Right lobe of liver (tissue), 6 donors: ENCODE results near the gene TNFRSF1B. TPM values are rescaled to one million over a fixed set of nuclear protein-coding genes. Genes with fewer than 3 reads are reported as not detected.

Experiments used
- ATAC-seq, 4 donors: fragments of 200-7000 bp; cut with Tn5 transposase; one replicate each; pipeline ENCODE4 v1.9.1; 2020; ENCODE audit warnings: mild to moderate bottlenecking in 4 of 4, moderate library complexity in 4 of 4
- DNase-seq, 3 donors: peaks; one replicate each; pipeline ENCODE4 v3.0.0-alpha.2; 2020
- H3K27ac ChIP-seq, 3 donors: fragments of 200-600 bp; one replicate each; pipeline ENCODE4 v1.8.0; 2022
- H3K27me3 ChIP-seq, 2 donors: fragments of 200-600 bp; one replicate each; pipeline ENCODE4 v1.8.0; 2022
- H3K36me3 ChIP-seq, 4 donors: fragments of 200-600 bp; sonication (generic) in 1 of 4; one replicate each; pipeline versions ENCODE4 v1.5.1 to v1.8.0; 2017 to 2022; ENCODE audit warnings: control low read depth in 1 of 4
- H3K4me1 ChIP-seq, 4 donors: fragments of 200-600 bp; sonication (generic) in 1 of 4; one replicate each; pipeline versions ENCODE4 v1.5.1 to v1.8.0; 2017 to 2022; ENCODE audit warnings: control low read depth in 1 of 4
- H3K4me3 ChIP-seq, 3 donors: fragments of 200-600 bp; one replicate each; pipeline ENCODE4 v1.8.0; 2022
- H3K9me3 ChIP-seq, 4 donors: fragments of 200-600 bp; sonication (generic) in 1 of 4; one replicate each; pipeline versions ENCODE4 v1.5.1 to v1.8.0; 2017 to 2022; ENCODE audit warnings: control low read depth in 1 of 4
- CTCF ChIP-seq, 4 donors: fragments of 200-600 bp in 3 of 4; fragments of 450-650 bp in 1 of 4; IDR thresholded peaks; one replicate each; pipeline versions ENCODE4 v1.5.1 to v1.8.0; 2016 to 2022; ENCODE audit warnings: antibody characterized with exemption in 4 of 4, mild to moderate bottlenecking in 2 of 4
- POLR2A ChIP-seq: fragments of 450-650 bp; IDR thresholded peaks from one replicate; pipeline ENCODE4 v1.6.1; 2017; ENCODE audit warnings: antibody characterized with exemption, mild to moderate bottlenecking
- WGBS: methylation state at CpG from one replicate; pipeline ENCODE4 v1.1.6; 2018; ENCODE audit warnings: low coverage, low lambda C conversion rate; ENCODE audit not compliant: insufficient coverage; ENCODE audit errors: missing lambda C conversion rate; 5-methylcytosine and 5-hydroxymethylcytosine counted together
- intact Hi-C, 2 donors: fragments of 100-400 bp; cut with DNase I; formaldehyde crosslinking; loops; one replicate each; pipeline versions ENCODE4 v1.11.2 to v1.14.1; 2022
- total RNA-seq, 6 experiments: library from RNA; depleted of rRNA in 2 of 6; stranded (reverse); fragments of >200 nt in 2 of 6; fragmentation: NEBNext Ultra II Directional in 3 of 6; extraction: Animal tissue kit (Norgen Biotek cat#: 25700) in 3 of 6; gene quantifications; one replicate each; pipeline versions ENCODE4 v1.1.0 to v1.2.4, GENCODE V29; 2016 to 2023
- donor health status: DM: no; HTN: yes; CAD: no.
- donor health status: DM: no; HTN: no; CAD: no.
- donor health status: DM: no; HTN: no; CAD: no.
- donor health status: DM: no; HTN: yes; CAD: no.
- donor health status: DM: no; HTN: yes; CAD: no.

TNFRSF1B gene
- total RNA-seq, 6 experiments from 2014 or later = 12.9 to 56.9 (median 26.5) TPM

- no peaks in the 10 kb centered on the region for H3K36me3 ChIP-seq
- DNase-seq (peak in 1 of 3 donors; percentile 41), ATAC-seq (peak in 3 of 4 donors; percentile 4 to 9 (median 5))
- peak overlapping the region; percentile 96 to 99 (median 98) for H3K27ac ChIP-seq
- TF ChIP-seq POLR2A (no peak), CTCF (IDR thresholded peaks at IDR 0.05) (no peak)
- 38% methylated on average over 6 of the region's 17 CpGs for WGBS
- H3K4me1 ChIP-seq = peaks cover 3 to 32% (median 15%) of the 10 kb centered on the region in 4 donors
- H3K4me3 ChIP-seq = peak overlapping the region; percentile 65 to 89 (median 82)
- intact Hi-C loops = no loop called here
- no peaks in the 10 kb centered on the region for H3K27me3 ChIP-seq
- H3K9me3 ChIP-seq = no peaks in the 10 kb centered on the region
Observed at GRCh38 chr1:12168451-12169160, 1.8 kb downstream of the TNFRSF1B start.

GRCh38 chr1:12169442-12170135 lies 2.8 kb downstream of the TNFRSF1B start:
- DNase-seq (no peak), ATAC-seq (no peak)
- Histone ChIP-seq H3K4me1 (peaks cover 3 to 36% (median 15%) of the 10 kb centered on the region in 4 donors), H3K36me3 (no peaks in the 10 kb centered on the region), H3K27ac (peak overlapping the region; percentile 72 to 99 (median 98)), H3K9me3 (no peaks in the 10 kb centered on the region), H3K4me3 (no peak overlapping the region), H3K27me3 (no peaks in the 10 kb centered on the region)
- intact Hi-C loops = no loop called here
- WGBS = 59% methylated on average over 4 of the region's 8 CpGs
- TF ChIP-seq POLR2A = no peak
- TF ChIP-seq CTCF (IDR thresholded peaks at IDR 0.05) = no peak

- WGBS = 27% methylated on average over 4 of the region's 9 CpGs
- intact Hi-C loops = no loop called here
- Histone ChIP-seq H3K27me3 (no peaks in the 10 kb centered on the region), H3K36me3 (no peaks in the 10 kb centered on the region), H3K4me1 (peaks cover 3 to 40% (median 15%) of the 10 kb centered on the region in 4 donors), H3K9me3 (no peaks in the 10 kb centered on the region), H3K27ac (peak overlapping the region; percentile 72 to 99 (median 98)), H3K4me3 (peak overlapping the region in 1 of 3 donors; percentile 21)
- TF ChIP-seq CTCF (IDR thresholded peaks at IDR 0.05) = no peak
- peak; percentile 67 for TF ChIP-seq POLR2A
- DNase-seq (peak; percentile 88 to 97 (median 94)), ATAC-seq (peak; percentile 70 to 88 (median 79))
Observed at GRCh38 chr1:12170263-12170671, 3.5 kb downstream of the TNFRSF1B start.

GRCh38 chr1:12171206-12172041 lies 4.6 kb downstream of the TNFRSF1B start:
- peak overlapping the region; percentile 74 to 99 (median 98) for H3K27ac ChIP-seq
- no peaks in the 10 kb centered on the region for H3K27me3 ChIP-seq
- no peaks in the 10 kb centered on the region for H3K36me3 ChIP-seq
- no peak for ATAC-seq
- intact Hi-C loops = no loop called here
- DNase-seq = no peak
- H3K4me1 ChIP-seq = peaks cover 3 to 42% (median 18%) of the 10 kb centered on the region in 4 donors
- no peak overlapping the region for H3K4me3 ChIP-seq
- H3K9me3 ChIP-seq = no peaks in the 10 kb centered on the region
- TF ChIP-seq CTCF (IDR thresholded peaks at IDR 0.05) = no peak
- TF ChIP-seq POLR2A = no peak
- 64% methylated on average over 8 of the region's 12 CpGs for WGBS
